ENCODE results near the gene XRRA1. TPM values are rescaled to one million over a fixed set of nuclear protein-coding genes. Genes with fewer than 3 reads are reported as not detected.

XRRA1 gene
- polyA plus RNA-seq, 3 donors = 1.2 to 3.6 (median 3.5) TPM

DNA sequence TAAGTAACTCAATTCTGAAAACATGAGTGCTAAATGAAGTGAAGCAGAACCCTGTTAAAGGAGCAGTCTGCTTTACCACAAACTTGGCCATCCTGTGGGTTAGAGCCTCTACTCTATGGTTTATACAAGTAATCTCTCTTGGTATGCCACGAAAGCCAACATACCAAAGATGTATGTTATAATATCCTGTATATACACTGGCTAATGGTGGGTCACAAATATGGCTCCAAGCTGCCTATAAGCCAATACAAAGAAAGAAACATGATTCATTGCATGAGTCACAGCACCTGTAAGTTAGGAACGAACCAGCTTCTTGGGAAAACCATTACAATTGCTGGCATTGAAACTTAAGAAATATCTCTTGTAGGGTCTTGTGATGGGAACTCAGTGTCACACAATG is 16.1 kb downstream of the XRRA1 start:
- no peaks in the 10 kb centered on the region for H3K27me3 ChIP-seq (ENCODE audit: control insufficient read depth in 2 of 2, insufficient read depth in 2 of 2, low read length in 2 of 2)
- H3K36me3 ChIP-seq (replicated peaks in 1 of 2; ENCODE audit: control insufficient read depth in 1 of 2, insufficient read depth in 2 of 2, low read length in 2 of 2) = no peaks in the 10 kb centered on the region
- TF ChIP-seq, protein P1, sequence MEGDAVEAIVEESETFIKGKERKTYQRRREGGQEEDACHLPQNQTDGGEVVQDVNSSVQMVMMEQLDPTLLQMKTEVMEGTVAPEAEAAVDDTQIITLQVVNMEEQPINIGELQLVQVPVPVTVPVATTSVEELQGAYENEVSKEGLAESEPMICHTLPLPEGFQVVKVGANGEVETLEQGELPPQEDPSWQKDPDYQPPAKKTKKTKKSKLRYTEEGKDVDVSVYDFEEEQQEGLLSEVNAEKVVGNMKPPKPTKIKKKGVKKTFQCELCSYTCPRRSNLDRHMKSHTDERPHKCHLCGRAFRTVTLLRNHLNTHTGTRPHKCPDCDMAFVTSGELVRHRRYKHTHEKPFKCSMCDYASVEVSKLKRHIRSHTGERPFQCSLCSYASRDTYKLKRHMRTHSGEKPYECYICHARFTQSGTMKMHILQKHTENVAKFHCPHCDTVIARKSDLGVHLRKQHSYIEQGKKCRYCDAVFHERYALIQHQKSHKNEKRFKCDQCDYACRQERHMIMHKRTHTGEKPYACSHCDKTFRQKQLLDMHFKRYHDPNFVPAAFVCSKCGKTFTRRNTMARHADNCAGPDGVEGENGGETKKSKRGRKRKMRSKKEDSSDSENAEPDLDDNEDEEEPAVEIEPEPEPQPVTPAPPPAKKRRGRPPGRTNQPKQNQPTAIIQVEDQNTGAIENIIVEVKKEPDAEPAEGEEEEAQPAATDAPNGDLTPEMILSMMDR (IDR thresholded peaks at IDR 0.05) = no peak
- H4K20me1 ChIP-seq (ENCODE audit: insufficient read depth, low read length) = no peaks in the 10 kb centered on the region
- no peak overlapping the region for H2AFZ ChIP-seq (ENCODE audit: insufficient read depth, low read depth, low read length, poor library complexity, severe bottlenecking)
- WGBS (ENCODE audit: insufficient coverage) = no CpG with 5 or more reads among the region's 2 CpGs
- H3K4me3 ChIP-seq (replicated peaks in 1 of 3; ENCODE audit: low read depth in 2 of 3, low read length in 3 of 3) = no peak overlapping the region
- H3K79me2 ChIP-seq (ENCODE audit: insufficient read depth, low read length) = no peaks in the 10 kb centered on the region
- H3K9ac ChIP-seq (ENCODE audit: insufficient read depth, low read length, poor library complexity, severe bottlenecking) = no peak overlapping the region
- H3K9me3 ChIP-seq (replicated peaks in 1 of 2; ENCODE audit: control insufficient read depth in 1 of 2, insufficient read depth in 1 of 2, low read length in 2 of 2) = no peaks in the 10 kb centered on the region
- H3K27me3 Mint-ChIP-seq (ENCODE audit: low read depth in 3 of 3) = peaks cover 0 to 3% (median 0%) of the 10 kb centered on the region in 3 donors
- H3K4me2 ChIP-seq (replicated peaks; ENCODE audit: extremely low read depth, low read length, poor library complexity, severe bottlenecking) = no peak overlapping the region
- peaks cover 32 to 36% of the 10 kb centered on the region in 2 donors for H3K36me3 Mint-ChIP-seq
- no peak overlapping the region for H3K27ac Mint-ChIP-seq
- H3K9me3 Mint-ChIP-seq = no peaks in the 10 kb centered on the region
- H3K4me3 Mint-ChIP-seq = no peak overlapping the region
- intact Hi-C loops (cut with micrococcal nuclease) = loop anchor here (5.0 to 10.0 kb wide), 3 partner anchors 62 to 322 kb away; no protein-coding TSS in a partner anchor
- H3K4me1 Mint-ChIP-seq = no peaks in the 10 kb centered on the region
- DNase-seq = no peak
- no peak overlapping the region for H3K27ac ChIP-seq (ENCODE audit: low read depth in 1 of 2, low read length in 2 of 2)
- H3K4me1 ChIP-seq (ENCODE audit: control insufficient read depth in 1 of 2, insufficient read depth in 2 of 2, low read length in 2 of 2) = no peaks in the 10 kb centered on the region

DNA sequence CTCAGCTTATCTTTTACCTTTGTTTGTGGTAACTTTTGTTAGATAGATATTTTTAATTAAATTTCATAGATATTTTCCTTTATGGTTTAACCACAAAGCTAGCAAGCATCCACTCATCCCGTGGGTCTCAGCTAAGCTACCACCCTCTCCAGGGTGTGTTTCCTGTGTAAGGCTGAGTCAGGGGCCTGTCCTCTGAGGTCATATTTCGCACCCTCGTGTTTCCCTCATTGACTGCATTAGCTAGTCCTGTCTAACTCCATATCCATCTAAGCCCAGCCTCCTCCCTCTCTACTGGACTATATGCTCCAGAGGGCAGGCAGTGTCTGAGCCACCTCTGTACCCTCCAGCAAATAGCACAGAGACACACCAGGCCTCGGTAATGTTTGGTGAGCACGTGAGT is 16.7 kb downstream of the XRRA1 start:
- Mint-ChIP-seq H3K36me3 (peaks cover 32 to 35% of the 10 kb centered on the region in 2 donors), H3K27me3 (ENCODE audit: low read depth in 3 of 3) (peaks cover 0 to under 1% (median 0%) of the 10 kb centered on the region in 3 donors), H3K4me3 (no peak overlapping the region), H3K27ac (peak overlapping the region in 1 of 7 donors; percentile 42), H3K4me1 (no peaks in the 10 kb centered on the region), H3K9me3 (no peaks in the 10 kb centered on the region)
- Histone ChIP-seq H3K27me3 (ENCODE audit: control insufficient read depth in 2 of 2, insufficient read depth in 2 of 2, low read length in 2 of 2) (no peaks in the 10 kb centered on the region), H3K79me2 (ENCODE audit: insufficient read depth, low read length) (no peaks in the 10 kb centered on the region), H4K20me1 (ENCODE audit: insufficient read depth, low read length) (no peaks in the 10 kb centered on the region), H3K4me3 (replicated peaks in 1 of 3; ENCODE audit: low read depth in 2 of 3, low read length in 3 of 3) (no peak overlapping the region), H3K4me2 (replicated peaks; ENCODE audit: extremely low read depth, low read length, poor library complexity, severe bottlenecking) (no peak overlapping the region), H3K36me3 (replicated peaks in 1 of 2; ENCODE audit: control insufficient read depth in 1 of 2, insufficient read depth in 2 of 2, low read length in 2 of 2) (no peaks in the 10 kb centered on the region), H2AFZ (ENCODE audit: insufficient read depth, low read depth, low read length, poor library complexity, severe bottlenecking) (no peak overlapping the region), H3K9ac (ENCODE audit: insufficient read depth, low read length, poor library complexity, severe bottlenecking) (no peak overlapping the region), H3K4me1 (ENCODE audit: control insufficient read depth in 1 of 2, insufficient read depth in 2 of 2, low read length in 2 of 2) (no peaks in the 10 kb centered on the region), H3K27ac (ENCODE audit: low read depth in 1 of 2, low read length in 2 of 2) (no peak overlapping the region), H3K9me3 (replicated peaks in 1 of 2; ENCODE audit: control insufficient read depth in 1 of 2, insufficient read depth in 1 of 2, low read length in 2 of 2) (no peaks in the 10 kb centered on the region)
- WGBS (ENCODE audit: insufficient coverage) = 83% methylated on average over 2 of the region's 5 CpGs
- DNase-seq = no peak
- intact Hi-C loops (cut with micrococcal nuclease) = loop anchor here (5.0 to 10.0 kb wide), 3 partner anchors 63 to 323 kb away; no protein-coding TSS in a partner anchor
- TF ChIP-seq, protein P1 (IDR thresholded peaks at IDR 0.05) = no peak
